ENCODE data around the gene HS3ST6.
"Not testable (repeated sequence)": the region's sequence is repeated elsewhere in the genome, so short reads cannot be mapped to it uniquely, and the experiment has no call there.

Gene HS3ST6

GRCh38 chr16:1918351-1919326 is at the start of gene HS3ST6:
TSS of gene HS3ST6 (minus strand) at chr16:1918415. CDS start at chr16:1918323, 92 bp downstream.
- H3K4me1 ChIP-seq (ENCODE audit: control insufficient read depth, insufficient read depth, low read length) = peaks cover 50% of the 10 kb centered on the region
- H3K9ac ChIP-seq (ENCODE audit: low read length) = no peak within 1 kb of the TSS
- no peaks in the 10 kb centered on the region for H3K36me3 ChIP-seq (ENCODE audit: control insufficient read depth, insufficient read depth, low read length)
- H3K27me3 ChIP-seq (ENCODE audit: control insufficient read depth, insufficient read depth, low read length) = peaks cover 92% of the 10 kb centered on the region
- 0 out of 2 replicates have a peak, but pooled peaks cover 2% of the 10 kb centered on the region for H3K9me3 ChIP-seq (ENCODE audit: control insufficient read depth, insufficient read depth, low read depth, low read length)
- H3K27ac ChIP-seq (ENCODE audit: low read depth, low read length) = no peak within 1 kb of the TSS
- peak within 1 kb of the TSS; percentile 61 for H3K4me3 ChIP-seq (ENCODE audit: low read depth, low read length)

- Histone ChIP-seq H3K27ac (ENCODE audit: low read depth, low read length) (no peak within 1 kb of the TSS), H3K36me3 (ENCODE audit: control insufficient read depth, insufficient read depth, low read length) (peaks cover 27% of the 10 kb centered on the region), H3K4me3 (ENCODE audit: low read depth, low read length) (peak within 1 kb of the TSS; percentile 98), H3K9ac (ENCODE audit: low read length) (peak within 1 kb of the TSS; percentile 97), H3K4me1 (ENCODE audit: control insufficient read depth, insufficient read depth, low read length) (peaks cover 10% of the 10 kb centered on the region), H3K27me3 (ENCODE audit: control insufficient read depth, insufficient read depth, low read length) (no peaks in the 10 kb centered on the region), H3K9me3 (ENCODE audit: control insufficient read depth, insufficient read depth, low read depth, low read length) (no peaks in the 10 kb centered on the region)
Measured at GRCh38 chr16:1966460-1966859, 48.2 kb upstream of the HS3ST6 start, which contains the start of gene RNF151. TSS of gene RNF151 (plus strand) at chr16:1966856. CDS start at chr16:1966882, 26 bp downstream.

GRCh38 chr16:1965396-1966001 is 47.3 kb upstream of the HS3ST6 start:
- no peaks in the 10 kb centered on the region for H3K9me3 ChIP-seq (ENCODE audit: control insufficient read depth, insufficient read depth, low read depth, low read length)
- peaks cover 11% of the 10 kb centered on the region for H3K4me1 ChIP-seq (ENCODE audit: control insufficient read depth, insufficient read depth, low read length)
- peaks cover 32% of the 10 kb centered on the region for H3K36me3 ChIP-seq (ENCODE audit: control insufficient read depth, insufficient read depth, low read length)
- H3K27ac ChIP-seq (ENCODE audit: low read depth, low read length) = peak overlapping the region; percentile 98; the same call in 1 of the 2 replicates
- H3K4me3 ChIP-seq (ENCODE audit: low read depth, low read length) = peak overlapping the region; percentile 98
- peak overlapping the region; percentile 97 for H3K9ac ChIP-seq (ENCODE audit: low read length)
- no peaks in the 10 kb centered on the region for H3K27me3 ChIP-seq (ENCODE audit: control insufficient read depth, insufficient read depth, low read length)

GRCh38 chr16:1964506-1965395 is 46.5 kb upstream of the HS3ST6 start, which contains the start of gene RPS2:
TSS of gene RPS2 (minus strand) at chr16:1964826. CDS start at chr16:1964625, 201 bp downstream.
- Histone ChIP-seq H3K27ac (ENCODE audit: low read depth, low read length) (peak within 1 kb of the TSS; percentile 98), H3K9me3 (ENCODE audit: control insufficient read depth, insufficient read depth, low read depth, low read length) (no peaks in the 10 kb centered on the region), H3K4me1 (ENCODE audit: control insufficient read depth, insufficient read depth, low read length) (peaks cover 14% of the 10 kb centered on the region), H3K27me3 (ENCODE audit: control insufficient read depth, insufficient read depth, low read length) (no peaks in the 10 kb centered on the region), H3K36me3 (ENCODE audit: control insufficient read depth, insufficient read depth, low read length) (peaks cover 32% of the 10 kb centered on the region), H3K9ac (ENCODE audit: low read length) (peak within 1 kb of the TSS; percentile 98), H3K4me3 (ENCODE audit: low read depth, low read length) (peak within 1 kb of the TSS; percentile 98)

- H3K27ac ChIP-seq (ENCODE audit: low read depth, low read length) = peak overlapping the region; percentile 98
- no peaks in the 10 kb centered on the region for H3K27me3 ChIP-seq (ENCODE audit: control insufficient read depth, insufficient read depth, low read length)
- H3K4me3 ChIP-seq (ENCODE audit: low read depth, low read length) = peak overlapping the region; percentile 98
- H3K9me3 ChIP-seq (ENCODE audit: control insufficient read depth, insufficient read depth, low read depth, low read length) = no peaks in the 10 kb centered on the region
- H3K4me1 ChIP-seq (ENCODE audit: control insufficient read depth, insufficient read depth, low read length) = peaks cover 16% of the 10 kb centered on the region
- peak overlapping the region; percentile 98 for H3K9ac ChIP-seq (ENCODE audit: low read length)
- H3K36me3 ChIP-seq (ENCODE audit: control insufficient read depth, insufficient read depth, low read length) = peaks cover 32% of the 10 kb centered on the region
Measured at GRCh38 chr16:1963806-1964505, 45.7 kb upstream of the HS3ST6 start.

GRCh38 chr16:1962161-1963153 is 44.2 kb upstream of the HS3ST6 start:
- not testable (repeated sequence) for H3K27ac ChIP-seq (ENCODE audit: low read depth, low read length); H3K9me3 ChIP-seq (ENCODE audit: control insufficient read depth, insufficient read depth, low read depth, low read length); H3K27me3 ChIP-seq (ENCODE audit: control insufficient read depth, insufficient read depth, low read length)
- Histone ChIP-seq H3K4me1 (ENCODE audit: control insufficient read depth, insufficient read depth, low read length) (peaks cover 20% of the 10 kb centered on the region), H3K9ac (ENCODE audit: low read length) (peak overlapping the region; percentile 98), H3K4me3 (ENCODE audit: low read depth, low read length) (peak overlapping the region; percentile 98), H3K36me3 (ENCODE audit: control insufficient read depth, insufficient read depth, low read length) (peaks cover 32% of the 10 kb centered on the region)

- H3K27ac ChIP-seq (ENCODE audit: low read depth, low read length) = no peak overlapping the region
- H3K9ac ChIP-seq (ENCODE audit: low read length) = no peak overlapping the region
- no peaks in the 10 kb centered on the region for H3K9me3 ChIP-seq (ENCODE audit: control insufficient read depth, insufficient read depth, low read depth, low read length)
- H3K4me1 ChIP-seq (ENCODE audit: control insufficient read depth, insufficient read depth, low read length) = peaks cover 20% of the 10 kb centered on the region
- no peaks in the 10 kb centered on the region for H3K27me3 ChIP-seq (ENCODE audit: control insufficient read depth, insufficient read depth, low read length)
- peaks cover 32% of the 10 kb centered on the region for H3K36me3 ChIP-seq (ENCODE audit: control insufficient read depth, insufficient read depth, low read length)
- peak overlapping the region; percentile 6; the same call in 1 of the 2 replicates for H3K4me3 ChIP-seq (ENCODE audit: low read depth, low read length)
Measured at GRCh38 chr16:1961651-1962067, 43.4 kb upstream of the HS3ST6 start.

GRCh38 chr16:1960665-1961630 is 42.7 kb upstream of the HS3ST6 start:
- Histone ChIP-seq H3K36me3 (ENCODE audit: control insufficient read depth, insufficient read depth, low read length) (peaks cover 32% of the 10 kb centered on the region), H3K4me3 (ENCODE audit: low read depth, low read length) (peak overlapping the region; percentile 98), H3K9me3 (ENCODE audit: control insufficient read depth, insufficient read depth, low read depth, low read length) (no peaks in the 10 kb centered on the region), H3K9ac (ENCODE audit: low read length) (peak overlapping the region; percentile 88), H3K27ac (ENCODE audit: low read depth, low read length) (no peak overlapping the region; the same call in 1 of the 2 replicates), H3K4me1 (ENCODE audit: control insufficient read depth, insufficient read depth, low read length) (peaks cover 20% of the 10 kb centered on the region), H3K27me3 (ENCODE audit: control insufficient read depth, insufficient read depth, low read length) (no peaks in the 10 kb centered on the region)
